PC-3 (cell line): ENCODE results near the gene PNMA8A.

Experiments
- CTCF ChIP-seq: fragments of 300-600 bp; sonication (generic); conservative IDR thresholded peaks from 2 replicates; pipeline ENCODE4 v1.5.1; 2017; ENCODE audit warnings: antibody characterized with exemption, low read depth, mild to moderate bottlenecking, low read length
- EZH2 ChIP-seq: fragments of 300-600 bp; sonication (generic); IDR thresholded peaks from one replicate; pipeline ENCODE4 v1.6.1; 2017; ENCODE audit warnings: antibody characterized with exemption, mild to moderate bottlenecking, low read length; ENCODE audit not compliant: unreplicated experiment

GRCh38 chr19:46515879-46516350, 44.6 kb upstream of the PNMA8A start:
- TF ChIP-seq CTCF (peak; percentile 64), EZH2 (no peak)
